ENCODE data around the gene RHOU. TPM values are rescaled to one million over a fixed set of nuclear protein-coding genes. Genes with fewer than 3 reads are reported as not detected.

The RHOU gene
- total and polyA plus RNA-seq, 2 experiments from 2014 or later: 0.95 to 4.4 TPM

- H3K9me3 Mint-ChIP-seq: no peaks in the 10 kb centered on the region; the same call in 2 of the 3 replicates
- no peaks in the 10 kb centered on the region for H3K79me2 ChIP-seq (replicated peaks; ENCODE audit: insufficient read depth)
- TF ChIP-seq POLR2AphosphoS5 (IDR thresholded peaks at IDR 0.05; ENCODE audit: low read depth): no peak
- no peak for TF ChIP-seq ETS1 (IDR thresholded peaks at IDR 0.05)
- TF ChIP-seq NANOG (IDR thresholded peaks at IDR 0.05; ENCODE audit: borderline replicate concordance): no peak
- TF ChIP-seq CREB1 (CRISPR knock-in tag; IDR thresholded peaks at IDR 0.05; ENCODE audit: low read depth): no peak
- no peak for TF ChIP-seq STAT1 (IDR thresholded peaks at IDR 0.05; ENCODE audit: unreplicated experiment)
- no peak for TF ChIP-seq EZH2 (IDR thresholded peaks at IDR 0.05; ENCODE audit: low read depth, unreplicated experiment)
- no peak for TF ChIP-seq CTCF (conservative IDR thresholded peaks at IDR 0.05; ENCODE audit: low read depth in 2 of 2)
- no peak for TF ChIP-seq ZNF331 (CRISPR knock-in tag; IDR thresholded peaks at IDR 0.05; ENCODE audit: low read depth)
- TF ChIP-seq ZNF462 (CRISPR knock-in tag; IDR thresholded peaks at IDR 0.05): no peak
- TF ChIP-seq EZH2phosphoT487 (IDR thresholded peaks at IDR 0.05; ENCODE audit: unreplicated experiment): no peak
- H3K4me1 Mint-ChIP-seq: no peaks in the 10 kb centered on the region
- no peaks in the 10 kb centered on the region for H3K27me3 Mint-ChIP-seq (ENCODE audit: insufficient read depth, low read depth, poor library complexity)
- H3K36me3 ChIP-seq (ENCODE audit: insufficient read depth): no peaks in the 10 kb centered on the region
- ATAC-seq (no peak), DNase-seq (ENCODE audit: low spot score) (no peak)
- no peak overlapping the region for H2AFZ ChIP-seq
- H3K4me3 Mint-ChIP-seq: no peak overlapping the region
- H3K27me3 ChIP-seq (ENCODE audit: insufficient read depth): no peaks in the 10 kb centered on the region
- no peaks in the 10 kb centered on the region for H3K4me1 ChIP-seq (ENCODE audit: insufficient read depth)
- no peaks in the 10 kb centered on the region for H3K9me2 ChIP-seq (ENCODE audit: insufficient read depth)
- no peaks in the 10 kb centered on the region for H4K20me1 ChIP-seq (replicated peaks; ENCODE audit: insufficient read depth)
- no peak overlapping the region for H3K4me3 ChIP-seq
- H3K36me3 Mint-ChIP-seq (ENCODE audit: low read depth): no peaks in the 10 kb centered on the region
- no peak overlapping the region for H3K4me2 ChIP-seq
- no peak overlapping the region for H3K27ac Mint-ChIP-seq
- no peak overlapping the region for H3K27ac ChIP-seq (ENCODE audit: low read depth)
- no peaks in the 10 kb centered on the region for H3F3A ChIP-seq (replicated peaks; ENCODE audit: low read depth)
These were observed 25.7 kb downstream of the RHOU start for GRCh38 chr1:228760979-228761378.
